Urothelium cell line (cell line): ENCODE measurements around the gene NTPCR.
"Not testable (repeated sequence)": the region's sequence is repeated elsewhere in the genome, so short reads cannot be mapped to it uniquely, and the experiment has no call there.

Source experiments
- DNase-seq: peaks from one replicate; pipeline ENCODE4 v3.0.0; 2011; ENCODE audit warnings: low spot score, mixed read lengths
- FAIRE-seq: peaks from 2 replicates; lab custom pipeline; 2011; peaks lifted over from hg19 to GRCh38; lab: Jason Lieb, UNC

The NTPCR gene

DNA sequence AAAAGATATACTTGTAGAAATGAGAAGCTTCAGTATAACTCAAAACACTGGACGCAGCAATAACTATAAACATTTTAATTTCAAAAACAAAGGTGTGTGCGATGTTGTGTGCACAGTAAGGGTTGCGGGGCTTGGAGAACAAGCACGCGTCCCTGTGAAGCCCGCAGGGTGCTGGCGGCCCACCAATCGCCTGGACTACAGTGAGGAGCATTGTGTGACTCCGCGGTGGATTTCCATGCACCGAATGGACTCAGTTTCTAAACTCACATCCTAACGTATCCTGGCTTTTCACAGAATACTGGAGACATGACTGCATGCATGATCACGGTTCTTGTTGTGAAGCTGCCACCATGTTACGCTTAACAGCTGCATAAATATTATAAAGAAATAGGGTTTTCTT, 33.0 kb downstream of the NTPCR start:
- FAIRE-seq (no peak), DNase-seq (no peak)

GRCh38 chr1:232983817-232984567, 33.6 kb downstream of the NTPCR start:
- FAIRE-seq: no peak

GRCh38 chr1:232984577-232985425, 34.4 kb downstream of the NTPCR start:
- DNase-seq: no peak
- no peak for FAIRE-seq

More at GRCh38 chr1:232983817-232984567, 33.6 kb downstream of the NTPCR start:
- DNase-seq: no peak

- DNase-seq (no peak), FAIRE-seq (no peak)
Measured at GRCh38 chr1:232985882-232986526, 35.6 kb downstream of the NTPCR start.

GRCh38 chr1:232986527-232986922, 36.1 kb downstream of the NTPCR start:
- FAIRE-seq: no peak

GRCh38 chr1:232987046-232987773, 36.8 kb downstream of the NTPCR start:
- FAIRE-seq (no peak), DNase-seq (no peak)

More at GRCh38 chr1:232986527-232986922, 36.1 kb downstream of the NTPCR start:
- DNase-seq: no peak

DNA sequence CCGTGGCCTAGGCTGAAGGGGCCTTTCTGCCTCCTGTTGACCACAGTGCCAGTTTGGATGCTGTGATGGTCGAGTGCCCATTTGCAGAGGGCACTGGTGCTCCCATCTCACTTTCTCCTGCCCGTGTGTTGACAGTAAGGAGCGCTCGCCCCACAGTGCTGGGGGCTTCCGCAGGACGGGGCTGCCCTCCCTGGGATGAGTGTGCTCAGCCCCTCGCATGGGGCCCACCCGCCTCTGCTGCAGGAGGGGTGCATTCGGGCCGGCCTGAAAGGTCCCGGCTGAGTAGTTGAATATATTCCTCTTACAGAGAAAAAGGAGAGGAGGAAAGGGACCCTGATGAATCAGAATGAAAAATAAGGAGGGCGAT, 37.3 kb downstream of the NTPCR start:
- no peak for FAIRE-seq

DNA sequence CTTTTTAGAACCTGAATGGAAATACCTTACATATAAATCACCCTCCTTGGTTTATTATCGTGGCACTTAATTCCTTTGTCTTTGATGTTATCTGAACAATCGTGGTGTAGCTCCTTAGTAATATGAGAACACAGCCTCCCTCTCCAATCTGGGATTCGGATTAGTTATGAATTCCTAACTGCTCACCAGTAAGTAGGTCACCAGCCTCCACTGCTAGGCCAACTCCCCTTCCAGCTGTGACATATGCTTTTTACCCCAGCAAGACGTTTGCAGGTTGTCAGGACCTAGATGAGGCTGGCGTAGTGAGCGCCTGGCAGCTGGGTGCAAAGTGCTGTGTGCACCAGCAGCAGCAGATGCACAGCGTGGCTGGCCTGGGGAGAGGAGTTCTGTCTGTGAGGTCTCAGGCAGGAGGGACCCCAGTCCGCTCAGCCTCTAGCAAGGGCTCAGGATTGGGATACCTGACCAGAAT, 38.2 kb downstream of the NTPCR start:
- peak; percentile 22 for DNase-seq
- FAIRE-seq: no peak

More for the DNA sequence above, 37.3 kb downstream of the NTPCR start:
- no peak for DNase-seq

DNA sequence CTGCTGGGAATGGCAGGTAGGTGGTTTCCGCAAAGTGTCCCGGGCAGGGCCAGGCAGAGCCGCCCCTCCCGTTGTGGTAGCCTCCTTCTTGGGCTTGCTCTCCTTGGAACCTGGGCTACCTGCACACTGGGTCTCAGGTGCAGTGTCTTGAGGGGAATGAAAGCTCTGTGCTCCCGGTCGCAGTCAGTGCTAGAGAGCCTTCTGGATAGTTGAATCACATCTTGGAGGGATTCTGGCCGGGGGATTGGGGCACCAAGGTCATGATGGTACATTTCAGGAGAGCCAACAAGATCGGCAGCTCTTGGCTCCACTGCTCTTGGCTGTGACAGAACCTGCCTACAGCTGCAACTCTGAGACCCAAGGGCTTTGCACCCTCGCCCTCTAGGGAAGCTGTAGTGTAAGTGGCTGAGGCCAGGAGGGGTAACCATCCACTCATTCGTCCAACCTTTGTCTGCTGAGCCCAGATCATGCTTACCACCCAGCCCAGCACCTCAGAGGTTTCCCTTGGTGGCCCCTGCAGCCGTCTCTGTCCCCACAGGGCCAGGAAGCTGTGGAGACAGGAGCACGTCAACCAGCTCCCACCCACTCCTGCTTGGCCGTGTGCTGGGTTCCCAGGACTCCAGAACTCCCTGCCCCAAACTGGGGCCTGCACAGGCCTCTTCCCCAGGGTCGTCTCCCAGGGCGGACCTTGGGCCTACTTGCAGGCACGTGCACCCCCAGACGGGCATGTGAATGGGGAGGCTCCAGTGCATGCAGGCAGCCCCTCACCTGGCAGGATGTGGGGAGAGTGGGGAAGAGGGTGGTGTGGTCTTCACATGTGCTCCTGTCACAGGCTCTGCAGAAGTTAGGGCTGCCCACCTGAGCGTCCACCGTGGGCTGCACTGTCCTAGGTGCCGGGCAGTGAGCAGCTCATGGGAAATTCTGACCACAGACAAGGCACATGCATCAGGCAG, 40.0 kb downstream of the NTPCR start:
- no peak for DNase-seq
- no peak for FAIRE-seq

- FAIRE-seq: no peak
- DNase-seq: no peak
Measured at GRCh38 chr1:232991238-232991637, 40.8 kb downstream of the NTPCR start.

DNA sequence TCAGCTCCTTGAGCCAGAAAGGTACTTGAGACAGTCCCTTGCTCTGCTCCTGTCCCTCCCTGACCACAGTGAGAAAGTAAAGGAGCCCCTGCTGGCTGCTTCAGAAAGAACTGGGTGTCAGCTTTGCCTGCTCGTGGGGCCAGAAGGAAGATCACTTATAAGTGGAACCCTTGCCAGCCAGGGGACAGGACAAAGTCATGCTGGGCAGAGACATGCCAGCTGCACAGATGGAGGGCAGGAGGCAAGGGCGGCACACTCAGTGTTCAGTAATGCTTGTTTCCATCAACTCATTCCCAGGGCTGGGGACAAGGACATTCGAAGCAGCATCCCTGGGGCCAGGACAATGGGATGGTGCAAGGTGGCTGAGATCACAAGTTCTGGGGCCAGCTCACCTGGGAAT, 41.8 kb downstream of the NTPCR start:
- FAIRE-seq (no peak), DNase-seq (no peak)

DNA sequence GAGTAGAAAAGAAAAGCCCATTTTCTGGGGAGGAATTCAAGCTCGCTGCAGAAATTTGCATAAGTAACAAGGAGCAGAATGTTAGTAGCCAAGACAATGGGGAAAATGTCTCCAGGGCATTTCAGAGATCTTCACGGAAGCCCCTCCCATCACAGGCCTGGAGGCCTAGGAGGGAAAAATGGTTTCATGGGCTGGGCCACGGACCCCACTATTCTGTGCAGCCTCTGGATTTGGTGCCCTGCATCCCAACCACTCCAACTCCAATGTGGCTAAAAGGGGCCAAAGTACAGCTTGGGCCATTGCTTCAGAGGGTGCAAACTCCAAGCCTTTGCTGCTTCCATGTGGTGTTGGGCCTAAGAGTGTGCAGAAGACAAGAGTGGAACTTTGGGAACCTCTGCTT, 43.1 kb downstream of the NTPCR start:
- FAIRE-seq: no peak
- DNase-seq: no peak

- DNase-seq (no peak), FAIRE-seq (no peak)
Measured at GRCh38 chr1:232995189-232995588, 44.8 kb downstream of the NTPCR start.

DNA sequence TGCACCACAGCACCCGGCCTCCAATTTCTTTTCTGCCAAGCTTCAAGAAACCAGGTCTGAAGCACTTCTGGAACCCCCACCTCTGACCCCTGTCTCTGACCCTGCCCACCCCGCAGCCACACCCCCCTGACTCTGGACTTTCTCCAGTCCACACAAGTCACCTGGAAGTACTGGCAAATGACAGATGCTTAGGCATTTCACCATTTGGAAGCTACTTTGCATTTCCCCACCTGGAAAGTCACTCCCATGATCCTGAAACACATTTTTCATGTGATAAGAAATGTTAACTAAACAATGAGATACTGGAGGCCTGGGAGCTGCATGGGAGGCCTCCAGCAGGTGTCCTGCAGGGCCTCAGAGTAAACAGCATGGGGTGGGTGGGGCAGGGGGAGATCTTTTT, 45.7 kb downstream of the NTPCR start:
- DNase-seq (no peak), FAIRE-seq (no peak)

- FAIRE-seq: no peak
Measured at GRCh38 chr1:232998138-232998537, 47.7 kb downstream of the NTPCR start.

GRCh38 chr1:232998646-232999045, 48.2 kb downstream of the NTPCR start:
- no peak for FAIRE-seq
- DNase-seq: no peak

More at GRCh38 chr1:232998138-232998537, 47.7 kb downstream of the NTPCR start:
- no peak for DNase-seq

GRCh38 chr1:232999956-233000625, 49.7 kb downstream of the NTPCR start:
- DNase-seq: no peak
- FAIRE-seq: no peak

- FAIRE-seq, DNase-seq: not testable (repeated sequence)
Measured at GRCh38 chr1:233003638-233004037, 53.2 kb downstream of the NTPCR start.

GRCh38 chr1:233004451-233004850, 54.0 kb downstream of the NTPCR start:
- FAIRE-seq: no peak
- DNase-seq: no peak
